GM18508 (cell line): Measurements from ENCODE around the gene LETM1.

Experiments
- ATAC-seq: cut with Tn5 transposase; IDR thresholded peaks from one replicate; pipeline ENCODE4 v1.9.1; 2021; ENCODE audit warnings: moderate number of reproducible peaks; ENCODE audit not compliant: insufficient read depth, unreplicated experiment

LETM1 gene

DNA sequence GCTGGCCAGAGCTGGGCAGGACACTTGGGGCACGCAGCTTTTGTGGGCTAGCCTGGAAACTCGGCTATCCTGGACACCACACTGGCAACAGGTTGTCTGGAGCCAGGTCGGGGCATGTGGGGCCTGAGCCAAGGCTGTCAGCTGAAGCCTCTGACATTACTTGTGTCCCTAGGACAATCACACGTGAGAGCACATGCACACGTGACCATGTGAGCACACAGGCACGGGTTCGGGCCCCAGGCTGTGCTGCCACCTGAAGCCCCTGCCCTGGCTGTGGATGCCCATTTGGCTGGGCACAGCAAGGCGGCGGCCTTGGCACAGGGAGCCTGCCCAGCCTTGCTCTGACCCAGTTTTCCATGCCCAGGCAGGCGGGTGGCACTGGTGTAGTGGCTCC, 71.6 kb downstream of the LETM1 start:
- ATAC-seq, result no peak

DNA sequence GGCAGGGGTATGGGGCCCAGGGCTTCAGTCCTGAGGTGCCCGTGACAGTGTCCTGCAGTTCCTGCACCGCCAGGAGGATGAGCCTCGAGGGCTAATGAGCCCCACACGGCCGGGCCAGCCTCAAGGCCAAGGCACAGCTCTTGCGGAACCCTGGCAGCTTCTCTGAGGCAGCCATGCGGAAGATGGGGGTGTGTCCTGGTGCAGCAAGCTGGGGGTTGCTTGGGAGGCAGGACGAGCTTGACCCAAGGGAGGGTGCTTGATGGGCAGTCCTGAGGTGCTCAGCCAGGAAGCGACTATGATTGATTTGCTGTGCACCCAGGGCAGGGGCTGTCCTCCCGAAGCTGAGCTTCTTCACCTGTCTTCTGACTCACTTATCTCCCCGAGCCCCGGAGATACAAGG, 72.0 kb downstream of the LETM1 start:
- no peak for ATAC-seq

DNA sequence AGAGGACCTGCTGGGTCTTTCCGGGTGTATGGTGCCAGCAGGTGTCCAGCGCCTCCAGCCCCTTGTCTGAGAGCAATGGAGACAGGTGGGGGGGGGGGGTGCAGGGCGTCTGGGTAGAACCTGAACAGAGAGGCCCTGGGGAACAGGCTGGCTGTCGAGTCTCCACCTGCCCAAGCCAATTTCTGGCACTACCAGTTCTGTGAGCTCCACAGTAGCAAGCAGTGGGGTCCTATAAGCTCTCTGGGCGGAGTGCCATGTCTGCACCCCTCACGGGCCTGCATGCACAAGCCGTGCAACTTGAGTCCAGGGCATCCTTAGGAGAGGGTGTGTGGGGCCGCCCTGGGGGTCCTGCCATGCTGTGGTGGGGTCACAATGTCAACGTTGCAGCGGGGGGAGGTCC, 72.9 kb downstream of the LETM1 start:
- no peak for ATAC-seq

DNA sequence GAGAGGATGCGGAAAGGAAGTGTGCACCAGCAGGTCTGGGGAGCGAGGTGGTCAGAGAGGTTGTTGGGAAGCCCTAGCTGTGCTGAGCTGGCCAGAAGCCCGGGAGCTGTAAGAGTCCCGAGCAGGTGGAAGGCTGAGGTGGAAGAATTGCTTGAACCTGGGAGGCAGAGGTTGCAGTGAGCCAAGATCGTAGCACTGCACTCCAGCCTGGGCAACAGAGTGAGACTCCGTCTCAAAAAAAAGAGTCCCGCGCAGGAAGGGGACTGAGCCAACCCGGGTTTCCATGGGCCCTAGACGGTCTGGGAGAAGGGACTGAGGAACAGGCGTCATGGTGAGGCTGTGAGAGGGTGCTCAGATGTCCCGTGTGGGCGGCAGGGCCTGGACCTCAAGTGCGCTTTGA, 75.5 kb downstream of the LETM1 start:
- ATAC-seq, result no peak

DNA sequence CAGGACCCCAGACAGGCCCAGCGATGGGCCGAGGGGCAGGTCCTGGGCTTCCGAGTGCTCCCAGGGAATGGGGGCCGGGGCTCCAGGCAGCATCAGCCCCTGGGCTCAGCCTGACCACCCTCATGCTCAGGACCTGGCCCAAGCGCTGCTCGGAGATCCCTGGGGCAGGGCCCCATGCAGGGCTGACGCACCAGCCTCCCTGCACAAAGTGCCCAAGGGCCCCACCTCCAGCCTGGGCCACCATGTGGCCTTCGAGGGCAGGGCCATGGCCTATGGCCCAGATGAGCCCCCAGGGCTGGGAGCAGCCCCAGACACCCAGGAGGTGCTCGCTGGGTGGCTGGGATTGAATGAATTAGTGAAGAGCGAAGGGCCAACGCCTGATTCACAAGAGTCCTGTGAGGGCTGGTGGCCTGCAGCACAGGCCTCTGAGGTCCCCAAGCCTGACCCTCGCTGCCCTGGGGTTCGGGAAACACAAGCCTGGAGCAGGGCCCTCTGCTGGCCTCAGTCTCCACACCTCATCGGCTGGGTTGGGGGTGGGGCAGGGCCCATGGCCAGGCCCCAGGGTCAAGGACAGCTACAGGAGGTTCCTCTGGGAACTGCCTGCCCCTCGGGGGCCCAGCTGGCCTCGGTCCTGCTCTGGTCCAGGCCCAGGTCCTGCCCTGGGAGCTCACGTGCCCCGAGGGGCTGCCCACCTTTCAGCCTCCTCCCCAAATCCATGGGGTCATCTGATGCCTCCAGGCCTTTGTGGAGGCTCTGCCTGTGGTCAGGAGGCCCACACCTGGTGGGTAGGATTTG, 76.2 kb downstream of the LETM1 start:
- no peak for ATAC-seq

DNA sequence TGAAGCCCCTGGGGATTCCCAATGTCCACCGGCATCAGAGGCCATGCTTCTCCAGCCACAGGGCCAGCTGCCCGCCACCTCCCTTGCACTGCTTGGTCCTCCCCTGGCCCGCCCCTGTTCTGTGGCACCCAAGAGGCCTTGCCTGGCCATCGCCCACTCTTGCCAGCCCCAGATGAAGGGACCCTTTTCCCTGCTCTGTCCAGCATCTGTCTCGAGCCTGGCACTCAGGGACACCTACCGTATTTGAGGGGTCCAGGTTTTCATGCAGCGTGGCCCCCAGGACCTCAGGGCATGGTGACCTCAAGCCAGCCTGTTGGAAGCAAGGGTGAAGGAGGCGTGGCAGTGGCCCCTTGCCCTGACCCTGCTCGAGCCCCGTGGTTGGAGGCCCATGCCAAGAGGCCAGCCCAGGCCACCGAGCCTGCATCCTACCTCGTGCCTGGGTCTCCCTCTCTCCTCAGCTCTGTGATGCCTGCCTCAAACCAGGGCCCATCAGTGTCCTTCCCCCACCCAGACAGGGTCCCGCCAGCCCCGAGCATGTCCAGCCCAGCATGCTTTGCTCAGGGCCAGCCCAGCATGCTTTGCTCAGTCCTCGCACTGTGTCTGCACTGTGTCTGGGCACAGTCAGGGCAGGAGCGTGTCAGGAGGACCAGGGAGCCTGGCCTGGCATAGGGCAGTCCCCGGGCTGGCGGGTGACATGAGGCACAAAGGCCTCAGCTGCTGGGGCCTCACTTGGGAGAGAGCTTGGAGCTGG, 77.1 kb downstream of the LETM1 start:
- ATAC-seq, result no peak

DNA sequence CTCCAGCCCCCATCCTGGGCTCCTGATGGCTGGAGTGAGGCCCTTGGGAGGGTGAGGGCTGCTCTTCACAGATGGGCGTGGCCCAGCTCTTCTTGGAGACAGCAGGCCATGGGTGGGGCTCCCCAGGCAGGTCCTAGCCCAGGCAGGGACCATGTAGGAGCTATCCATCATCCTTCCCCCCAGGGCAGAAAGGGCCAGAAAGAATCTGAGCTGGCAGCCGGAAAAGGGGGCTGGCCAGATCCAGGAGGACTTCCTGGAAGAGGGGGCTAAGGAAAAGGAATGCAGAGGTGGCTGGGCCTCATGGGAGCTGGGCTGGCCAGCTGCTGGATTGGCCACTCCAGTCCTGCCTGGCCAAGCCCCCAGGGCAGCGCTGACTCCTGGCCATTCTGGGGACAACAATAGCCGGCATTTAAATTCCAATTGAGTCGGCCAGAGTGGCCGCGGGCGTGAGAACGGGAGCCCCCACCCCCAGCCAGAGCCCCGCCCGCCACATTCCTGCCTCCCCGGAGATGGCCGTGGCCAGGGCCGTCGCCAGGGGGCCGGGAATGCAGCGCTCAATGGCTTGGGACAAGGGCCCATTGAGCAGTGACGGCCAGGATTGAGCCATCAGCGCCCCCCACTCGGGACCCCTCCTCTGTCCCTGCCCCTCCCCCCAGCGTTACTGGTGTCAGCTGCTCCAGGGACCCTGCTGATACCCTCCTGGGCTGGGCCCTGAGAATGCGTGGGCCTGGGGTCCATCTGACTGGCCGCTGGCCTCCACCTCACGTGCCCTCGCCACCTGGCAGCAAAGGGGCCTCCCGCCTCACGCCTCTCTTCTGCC, 77.9 kb downstream of the LETM1 start:
- ATAC-seq, result no peak

DNA sequence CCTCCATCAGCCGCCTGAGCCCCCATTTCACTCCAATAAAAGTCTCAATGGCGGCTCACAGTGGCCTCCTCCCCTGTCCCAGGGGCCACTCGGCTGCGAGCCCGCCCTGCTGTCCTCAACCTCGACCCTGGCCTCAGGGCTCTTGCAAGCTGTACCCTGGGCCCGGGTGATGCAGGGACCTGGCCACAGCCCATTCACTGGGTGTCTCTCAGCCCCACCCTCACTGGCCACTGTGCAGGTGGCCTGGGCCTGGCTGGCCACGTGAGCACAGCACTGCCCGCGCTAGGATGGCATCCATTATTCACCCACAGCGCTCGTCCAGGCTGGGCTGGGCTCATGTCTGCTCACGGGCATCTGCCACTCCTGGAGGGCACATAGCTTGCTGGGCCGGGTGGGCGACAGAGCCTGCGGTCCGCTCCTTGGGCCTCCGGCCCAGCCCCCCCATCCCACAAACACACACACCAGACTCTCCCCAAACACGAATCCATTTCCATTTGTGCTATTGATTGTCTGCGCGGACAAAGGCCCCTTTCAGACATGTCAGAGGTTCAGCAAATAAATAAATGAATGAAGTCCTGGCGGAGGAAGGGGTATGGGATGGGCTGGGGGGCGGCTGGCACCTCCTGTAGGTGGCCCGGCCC, 79.3 kb downstream of the LETM1 start:
- ATAC-seq, result no peak

DNA sequence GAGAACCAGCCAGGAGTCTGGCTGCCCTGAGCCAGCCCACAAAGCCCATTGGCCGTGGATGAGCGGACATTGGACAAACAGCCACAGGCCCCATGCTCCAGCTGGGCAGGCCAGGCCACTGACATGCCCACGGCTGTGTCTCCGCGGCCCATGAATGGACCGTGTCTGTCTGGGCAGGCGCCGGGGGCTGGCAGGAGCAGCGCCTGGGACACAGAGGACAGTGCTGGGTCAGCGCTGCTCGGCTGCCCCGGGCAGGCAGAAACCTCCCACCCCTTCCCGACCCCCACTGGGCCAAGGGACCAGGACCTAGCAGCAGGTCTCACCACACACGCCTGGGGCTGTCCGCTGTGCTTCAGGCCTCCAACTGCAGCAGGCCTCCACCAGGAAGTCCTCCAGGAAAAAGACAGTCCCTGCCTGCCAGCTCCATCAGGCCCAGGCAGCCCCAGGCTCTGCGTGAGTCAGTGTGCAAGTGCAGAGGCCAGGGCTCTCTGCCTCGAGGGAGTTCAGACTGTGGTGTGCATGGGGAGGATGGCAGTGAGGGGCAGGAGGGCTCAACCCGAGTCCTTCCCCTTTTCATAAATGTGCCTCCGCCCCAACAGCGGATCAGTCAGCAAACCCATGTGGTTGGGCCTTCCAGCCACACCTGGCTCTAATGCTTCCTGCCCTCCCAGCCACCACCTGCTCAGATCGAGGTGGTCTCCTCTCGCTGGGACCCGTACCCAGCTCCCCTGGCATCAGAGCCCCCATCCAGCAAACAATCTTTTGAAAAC, 80.0 kb downstream of the LETM1 start:
- ATAC-seq, result no peak

DNA sequence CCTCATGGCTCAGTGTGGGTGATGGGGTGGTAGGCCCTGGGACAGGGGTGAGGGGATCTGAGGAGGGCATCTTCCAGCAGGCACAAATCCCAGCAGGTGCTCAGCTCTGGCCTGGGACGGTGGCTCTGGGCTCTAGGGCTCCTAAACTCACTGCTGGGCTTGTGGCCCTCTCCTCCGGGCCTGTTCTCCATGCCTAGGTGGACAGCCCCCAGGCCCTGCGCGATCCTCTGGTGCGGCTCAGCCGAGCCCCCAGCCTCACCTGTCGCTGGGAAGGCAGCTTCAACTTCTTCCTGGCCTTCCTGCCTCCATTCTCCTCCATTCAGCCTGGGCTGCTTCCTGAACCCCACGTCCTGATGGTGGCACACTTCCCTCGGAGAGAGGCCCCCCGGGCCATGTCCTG, 82.2 kb downstream of the LETM1 start:
- no peak for ATAC-seq

DNA sequence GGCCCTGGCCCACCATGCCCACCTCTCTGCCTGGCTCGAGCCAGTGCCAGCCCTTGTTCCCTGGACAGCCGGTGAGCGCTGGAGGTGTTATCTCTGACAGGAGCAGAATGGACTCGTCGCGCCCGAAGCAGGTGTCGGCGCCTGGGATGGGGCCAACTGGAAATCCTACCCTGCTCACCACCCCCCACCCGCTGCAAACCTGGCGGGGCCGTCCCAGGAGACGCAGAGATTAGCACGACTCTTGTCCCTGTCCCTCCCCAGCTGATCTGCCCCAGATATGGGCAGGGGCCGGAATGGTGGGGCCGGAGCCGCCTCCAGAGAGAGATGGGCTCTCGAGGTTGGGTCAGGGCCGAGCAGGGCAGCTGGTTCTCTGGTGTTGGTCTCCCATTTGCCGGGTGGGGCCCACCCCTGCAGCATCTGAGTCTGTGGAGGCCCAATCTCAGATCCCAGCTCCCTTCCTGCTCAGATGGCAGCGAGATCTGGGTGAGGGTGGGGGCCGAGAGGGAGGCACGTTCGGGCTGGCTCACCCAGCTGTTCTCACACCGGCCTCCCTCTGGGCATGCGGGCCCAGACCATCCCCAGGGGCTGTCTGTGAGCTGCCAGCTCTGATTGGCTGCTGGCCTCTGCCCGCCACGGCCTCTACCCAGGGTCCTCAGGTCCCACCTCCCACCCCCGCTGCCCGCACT, 83.0 kb downstream of the LETM1 start:
- no peak for ATAC-seq

DNA sequence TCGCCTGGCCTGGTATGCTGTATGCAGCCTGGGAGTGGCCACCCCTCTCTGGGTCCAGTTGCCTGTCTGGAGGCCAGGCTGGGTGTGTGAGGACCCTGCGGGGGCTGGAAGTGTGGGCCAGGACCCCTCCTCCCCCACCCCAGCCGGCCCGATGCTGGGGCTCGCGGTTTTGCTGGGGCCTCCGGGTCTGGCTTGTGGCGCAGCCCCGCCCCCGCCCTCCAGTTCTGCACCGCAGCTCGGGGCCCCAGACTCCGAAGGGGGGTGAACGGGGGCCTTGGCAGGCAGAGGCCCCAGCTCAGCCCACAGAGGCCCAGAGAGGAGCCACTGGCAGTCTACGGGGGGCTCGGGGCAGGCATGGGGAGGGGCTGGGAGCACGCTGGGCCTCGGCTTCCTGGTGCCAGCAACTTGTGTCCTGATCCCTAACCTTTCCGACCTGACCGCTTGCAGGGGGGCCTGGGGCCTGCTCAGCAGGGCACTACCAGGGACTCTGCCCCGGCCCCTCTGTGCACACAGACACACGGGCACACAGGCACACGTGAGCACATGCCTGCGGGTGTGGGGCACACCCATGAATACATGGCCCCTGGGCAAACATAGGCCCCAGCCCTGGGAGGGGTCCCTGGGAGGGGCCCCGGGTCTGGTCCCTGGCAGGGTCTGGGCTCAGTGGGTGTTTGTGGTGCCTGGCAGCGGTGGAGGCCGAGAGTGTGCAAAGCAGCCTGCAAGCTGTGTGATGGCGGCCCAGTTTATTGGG, 84.2 kb downstream of the LETM1 start:
- ATAC-seq, result no peak

DNA sequence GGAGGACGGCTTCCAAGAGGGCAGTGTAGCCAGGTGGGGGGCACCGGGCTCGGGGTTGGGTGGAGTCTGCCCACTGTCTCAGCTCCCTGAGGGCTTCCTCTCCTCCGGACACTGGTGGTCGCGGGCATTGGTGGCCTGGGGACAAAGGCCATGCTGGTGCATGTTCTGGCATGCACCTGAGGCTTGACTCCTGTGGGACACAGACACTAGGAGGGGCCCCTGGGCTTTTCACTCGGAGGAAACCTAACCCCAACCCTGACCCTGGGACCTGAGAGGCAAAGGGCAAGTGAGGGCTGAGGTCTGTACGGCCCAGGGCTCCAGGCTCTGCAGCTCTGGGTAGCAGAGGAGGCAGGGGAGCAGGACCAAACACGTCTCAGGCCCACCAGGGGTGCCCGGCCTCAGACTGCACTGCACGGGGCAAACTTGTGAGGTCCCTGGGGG, 85.1 kb downstream of the LETM1 start:
- no peak for ATAC-seq

DNA sequence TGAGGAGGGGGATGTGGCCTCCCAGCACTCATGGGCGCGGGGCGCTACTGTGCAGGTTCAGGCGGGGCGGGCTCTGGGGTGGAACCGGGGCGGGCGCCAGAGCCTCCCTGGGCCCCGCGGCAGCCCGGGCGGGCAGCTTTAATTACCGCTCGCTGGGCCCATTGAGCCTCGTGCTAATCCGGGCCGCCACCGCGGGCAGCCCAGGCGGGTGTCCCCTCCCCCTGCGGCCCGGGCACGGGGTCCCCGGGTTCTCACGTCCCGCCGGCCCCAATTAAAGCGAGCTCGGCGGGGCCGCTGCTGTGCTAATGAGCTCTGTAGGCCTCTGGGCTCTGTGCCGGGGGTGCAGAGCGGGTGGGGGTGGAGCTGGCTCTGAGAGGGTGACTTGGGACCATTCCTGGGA, 85.7 kb downstream of the LETM1 start:
- ATAC-seq, result no peak

DNA sequence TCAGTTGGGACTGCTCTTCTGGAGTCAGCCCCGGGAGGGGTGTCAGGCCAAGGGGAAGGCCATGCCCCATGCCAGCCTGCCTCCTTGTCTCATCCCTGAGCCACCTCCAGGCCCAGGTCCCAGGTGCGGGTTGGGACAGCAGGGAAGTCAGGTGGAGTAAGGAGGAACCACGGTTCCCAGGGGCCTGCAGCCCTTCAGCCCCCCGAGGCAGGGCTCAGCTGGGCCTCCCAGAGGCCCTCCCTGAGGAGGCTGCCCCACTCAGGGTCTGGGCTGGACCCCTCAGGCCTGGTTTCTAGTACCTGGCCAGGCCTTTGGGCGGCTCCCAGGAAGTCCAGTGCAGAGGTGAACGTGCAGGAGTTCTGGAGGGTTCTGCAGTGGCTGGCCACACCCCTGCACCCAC, 86.3 kb downstream of the LETM1 start:
- no peak for ATAC-seq

DNA sequence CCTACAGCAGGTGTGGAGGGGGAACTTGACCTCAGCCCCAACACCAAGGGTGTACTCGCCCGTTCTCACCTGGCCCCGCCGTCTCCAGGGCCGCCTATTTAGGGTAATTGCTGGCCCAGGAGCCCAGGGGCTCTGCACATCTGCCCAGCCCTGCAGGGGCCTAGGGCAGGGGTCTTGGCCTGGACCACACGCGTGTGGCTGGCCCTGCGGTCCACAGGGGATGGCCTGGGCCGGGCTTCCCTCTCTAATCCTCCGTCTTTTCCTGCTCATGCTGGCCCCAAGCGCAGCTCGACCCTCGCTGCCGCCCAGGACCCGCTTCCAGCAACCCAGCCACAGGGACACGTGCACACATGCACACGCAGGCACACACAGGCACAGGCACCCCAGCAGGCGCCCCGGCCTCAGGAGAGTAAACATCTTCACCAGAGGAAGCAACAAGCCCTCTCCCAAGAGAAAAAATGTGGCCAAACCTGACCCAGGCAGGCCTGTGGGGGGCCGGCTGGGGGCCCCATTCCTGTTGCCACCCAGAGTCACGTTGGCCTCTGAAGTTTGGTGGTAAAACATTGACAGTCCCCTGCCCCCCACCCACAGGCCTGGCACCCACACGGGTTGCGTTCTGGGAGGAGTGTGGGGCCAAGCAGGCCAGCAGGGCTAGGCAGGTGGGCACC, 87.5 kb downstream of the LETM1 start:
- ATAC-seq, result no peak

DNA sequence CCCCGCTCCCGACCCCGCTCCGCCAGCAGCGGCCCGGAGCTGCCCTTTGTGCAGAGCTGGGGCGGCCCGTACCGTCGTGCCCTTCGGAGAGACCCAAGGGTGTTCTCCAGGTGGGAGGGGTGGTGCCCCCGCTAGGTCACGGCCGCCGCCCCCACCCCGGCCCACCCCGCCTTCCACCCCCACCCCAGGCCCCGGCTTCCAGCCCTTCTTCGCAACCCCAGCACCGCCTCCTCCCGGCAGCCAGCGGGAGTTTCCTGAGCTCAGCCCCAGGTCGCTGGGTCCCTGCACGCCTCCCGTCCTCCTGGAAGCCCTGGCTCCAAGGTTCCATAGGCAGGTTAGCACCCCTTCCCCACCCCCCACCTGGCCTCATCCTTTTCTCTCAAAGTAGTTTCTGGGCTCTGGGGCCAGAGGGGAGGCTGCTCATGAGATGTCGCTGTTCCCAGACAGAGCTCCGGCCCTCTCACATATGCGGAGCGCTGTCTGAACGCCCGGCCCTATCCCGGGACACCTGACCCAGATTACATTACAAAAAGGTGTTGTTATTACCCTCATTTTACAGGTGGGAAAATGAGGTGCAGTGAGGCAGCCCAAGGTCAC, 88.1 kb downstream of the LETM1 start:
- ATAC-seq, result no peak
